ENCODE results near the gene IL4I1. TPM values are rescaled to one million over a fixed set of nuclear protein-coding genes. Genes with fewer than 3 reads are reported as not detected.
A peak's percentile ranks its signal among the peaks of the same experiment; 100 is the strongest.
"Not testable (repeated sequence)": the region's sequence is repeated elsewhere in the genome, so short reads cannot be mapped to it uniquely, and the experiment has no call there.

The IL4I1 gene
- total RNA-seq, 2 experiments from 2014 or later, result 1.4 to 1.7 TPM

DNA sequence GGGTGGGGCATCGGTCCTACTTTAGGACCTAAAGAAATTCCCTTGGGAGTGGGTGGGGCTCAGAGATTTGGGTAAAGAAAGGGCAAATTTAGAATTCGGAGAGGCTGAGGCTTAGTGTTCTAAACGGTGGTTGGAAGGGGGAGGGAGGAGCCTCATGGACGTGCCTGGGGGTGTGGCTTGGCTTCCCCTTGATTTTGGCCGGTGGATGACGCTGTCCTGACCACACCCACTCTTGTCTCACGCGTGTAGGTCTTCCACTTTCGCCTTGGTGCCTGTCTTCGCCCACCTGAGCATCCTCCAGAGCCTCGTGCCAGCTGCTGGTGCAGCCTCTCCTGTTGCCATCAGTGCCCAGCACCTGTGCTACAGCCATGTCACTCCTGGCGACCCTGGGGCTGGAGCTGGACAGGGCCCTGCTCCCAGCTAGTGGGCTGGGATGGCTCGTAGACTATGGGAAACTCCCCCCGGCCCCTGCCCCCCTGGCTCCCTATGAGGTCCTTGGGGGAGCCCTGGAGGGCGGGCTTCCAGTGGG, 33.9 kb upstream of the IL4I1 start:
- Mint-ChIP-seq H3K27ac (peak overlapping the region; percentile 98), H3K9me3 (peaks cover 3% of the 10 kb centered on the region), H3K4me3 (peak overlapping the region; percentile 99), H3K4me1 (peaks cover 41% of the 10 kb centered on the region), H3K36me3 (peaks cover 28% of the 10 kb centered on the region), H3K27me3 (peaks cover 3% of the 10 kb centered on the region)
- POLR2A ChIA-PET, result interaction anchor here (0.8 to 2.8 kb wide), 6 partner anchors 34 to 123 kb away, joined by 3 to 20 read pairs (median 15); partner anchors contain the start of genes AKT1S1, IL4I1, TBC1D17 and VRK3
- DNase-seq (no peak), ATAC-seq (ENCODE audit: low read depth) (no peak)

DNA sequence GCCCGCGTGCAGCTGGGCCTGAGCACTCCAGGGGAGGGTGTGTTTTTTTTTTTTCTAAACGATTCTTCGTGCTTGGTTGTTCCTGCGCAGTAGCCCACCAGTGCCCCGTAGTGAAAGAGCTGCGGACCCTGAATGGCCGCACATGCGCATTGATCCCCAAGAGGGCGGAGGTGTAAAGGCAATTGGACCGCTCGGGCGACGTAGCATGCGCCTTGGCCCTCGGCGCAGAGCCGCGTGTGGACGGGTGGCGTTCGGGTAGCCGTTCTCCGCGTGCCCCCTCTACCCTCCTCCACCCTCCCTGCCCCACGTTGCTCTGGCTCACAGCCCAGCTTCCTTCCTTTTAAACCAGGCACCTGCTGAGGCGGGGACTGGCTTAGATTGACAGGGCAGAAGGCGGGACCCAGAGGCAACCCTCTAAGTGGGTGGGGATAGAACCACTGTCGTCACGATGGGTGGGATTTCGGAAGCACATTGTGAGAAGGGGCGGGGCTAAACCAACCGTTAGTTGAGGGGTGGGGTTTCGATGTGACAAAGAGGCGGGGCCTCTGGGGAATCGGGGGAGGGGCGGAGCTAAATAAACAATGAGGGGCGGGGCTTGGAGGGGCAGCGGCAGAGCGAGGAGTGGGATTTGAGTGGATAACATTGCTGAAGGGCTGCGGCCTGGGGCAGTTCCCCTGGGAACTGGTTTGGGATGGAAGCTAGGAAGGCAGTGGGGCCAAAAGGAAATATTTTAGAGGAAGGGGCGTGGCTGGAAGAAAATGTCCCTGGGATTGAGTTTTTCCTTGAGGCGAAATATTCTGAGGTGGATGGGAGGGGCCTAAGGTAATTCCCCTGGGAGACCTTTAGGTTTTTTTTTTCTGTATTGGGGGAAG, 33.2 kb upstream of the IL4I1 start:
- ATAC-seq (ENCODE audit: low read depth) (peak; percentile 86), DNase-seq (peak; percentile 86)
- Mint-ChIP-seq H3K27ac (peak overlapping the region; percentile 98), H3K27me3 (no peaks in the 10 kb centered on the region), H3K4me1 (peaks cover 44% of the 10 kb centered on the region), H3K9me3 (peaks cover 3% of the 10 kb centered on the region), H3K36me3 (peaks cover 31% of the 10 kb centered on the region), H3K4me3 (peak overlapping the region; percentile 99)
- POLR2A ChIA-PET, result interaction anchor here (0.6 to 2.8 kb wide), 21 partner anchors 11 to 875 kb away, joined by 3 to 20 read pairs (median 7); partner anchors contain the start of genes AKT1S1, AP2A1, IL4I1 and TBC1D17

DNA sequence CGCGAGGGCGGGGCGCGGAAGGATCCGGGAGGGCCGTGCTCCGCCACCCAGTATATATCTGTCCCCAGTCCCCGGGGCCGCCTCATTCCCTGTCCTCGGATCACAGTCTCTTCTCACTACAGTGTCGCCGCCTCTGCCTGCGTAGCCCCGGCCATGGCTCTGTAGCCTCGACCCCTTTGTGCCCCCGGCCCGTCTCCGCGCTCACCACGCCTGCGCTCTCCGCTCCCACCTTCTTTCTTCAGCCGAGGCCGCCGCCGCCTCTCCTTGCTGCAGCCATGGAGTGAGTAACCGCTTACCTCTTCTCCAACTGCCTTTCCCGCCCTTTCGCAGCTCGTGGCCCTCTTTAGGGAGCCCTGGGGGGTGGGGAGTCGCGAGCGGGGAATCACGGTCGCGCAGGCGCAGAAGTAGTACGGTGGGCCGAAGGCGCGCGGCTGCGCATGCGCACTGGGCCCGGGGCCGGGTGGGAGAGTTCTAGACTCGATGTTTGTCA, 32.5 kb upstream of the IL4I1 start, which contains the start of the genes ATF5 and NUP62:
TSS of gene ATF5 (plus strand) at position 85 of the 490 bp plus-strand sequence. CDS start 1,646 bp downstream, outside the sequence.
TSS of gene NUP62 (minus strand) at position 384 of the 490 bp plus-strand sequence. CDS start 19,697 bp downstream, outside the sequence.
- DNase-seq (peak; percentile 98), ATAC-seq (ENCODE audit: low read depth) (peak; percentile 59)
- POLR2A ChIA-PET, result interaction anchor here (0.6 to 2.8 kb wide), 22 partner anchors 11 to 876 kb away, joined by 3 to 20 read pairs (median 6); partner anchors contain the start of genes AKT1S1, AP2A1, IL4I1 and PTOV1
- Mint-ChIP-seq H3K4me1 (peaks cover 44% of the 10 kb centered on the region), H3K4me3 (peak within 1 kb of the TSS; percentile 99), H3K27me3 (no peaks in the 10 kb centered on the region), H3K9me3 (peaks cover 3% of the 10 kb centered on the region), H3K36me3 (peaks cover 31% of the 10 kb centered on the region), H3K27ac (peak within 1 kb of the TSS; percentile 98)

DNA sequence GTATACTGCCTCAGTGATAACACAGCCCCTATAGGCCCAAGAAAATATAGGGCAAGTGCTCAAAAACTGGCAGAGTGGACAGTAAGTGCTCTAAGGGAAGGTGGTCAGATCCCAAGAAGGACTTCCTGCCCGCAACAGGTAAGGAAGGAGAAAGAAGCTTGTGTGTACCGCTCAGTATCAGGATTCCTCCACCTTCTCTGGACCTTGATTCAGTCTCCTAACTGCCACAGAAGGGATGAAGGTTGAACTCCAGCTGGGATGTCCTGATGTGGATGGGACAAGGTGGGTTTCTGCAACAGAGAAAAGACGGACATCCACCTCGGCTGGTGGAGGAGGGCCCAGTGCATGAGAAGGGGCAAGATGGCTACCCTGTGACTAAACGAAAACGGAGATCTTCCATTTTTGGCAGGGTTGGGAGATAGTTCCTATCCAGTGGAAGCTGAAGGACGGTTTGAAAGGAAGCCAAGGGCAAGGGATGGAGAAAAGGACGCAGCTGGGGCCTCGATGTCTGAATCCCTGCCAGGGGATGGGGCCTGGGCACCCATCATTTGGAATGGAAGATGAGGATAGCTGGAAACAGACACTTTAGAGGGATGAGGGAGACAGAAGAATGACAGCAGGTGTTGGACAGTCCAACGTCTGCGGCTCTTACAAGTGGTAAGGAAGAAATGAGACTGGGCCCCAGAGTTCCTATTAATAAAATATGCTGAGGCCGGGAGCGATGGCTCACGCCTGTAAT, 31.0 kb upstream of the IL4I1 start:
- H3K36me3 Mint-ChIP-seq, result peaks cover 29% of the 10 kb centered on the region
- H3K27me3 Mint-ChIP-seq, result no peaks in the 10 kb centered on the region
- DNase-seq (no peak), ATAC-seq (ENCODE audit: low read depth) (no peak)
- peaks cover 3% of the 10 kb centered on the region for H3K9me3 Mint-ChIP-seq
- peak overlapping the region; percentile 96 for H3K27ac Mint-ChIP-seq
- POLR2A ChIA-PET, result interaction anchor here (0.6 to 2.8 kb wide), 5 partner anchors 9 to 420 kb away, joined by 3 to 19 read pairs (median 8); partner anchors contain the start of genes IL4I1, PTOV1, VRK3 and ZNF473
- peaks cover 40% of the 10 kb centered on the region for H3K4me1 Mint-ChIP-seq
- peak overlapping the region; percentile 99 for H3K4me3 Mint-ChIP-seq

DNA sequence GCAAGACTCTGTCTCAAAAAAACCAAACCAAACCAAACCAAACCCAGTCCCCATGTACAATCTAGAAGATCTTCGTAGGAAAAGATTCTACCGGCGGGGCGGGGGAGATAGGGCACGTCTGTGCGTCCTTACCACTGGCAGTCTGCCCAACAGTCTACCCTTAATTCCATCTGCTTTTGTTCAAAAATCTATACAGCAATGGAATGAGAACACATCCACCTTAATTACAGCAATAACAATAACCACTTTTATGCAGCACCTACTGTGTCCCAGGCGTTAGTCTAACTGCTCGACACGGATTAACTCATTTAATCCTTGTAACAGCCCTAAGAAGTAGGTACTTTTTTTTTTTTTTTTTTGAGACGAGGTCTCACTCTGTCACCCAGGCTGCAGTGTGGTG, 29.8 kb upstream of the IL4I1 start:
- H3K27me3 Mint-ChIP-seq, result no peaks in the 10 kb centered on the region
- H3K4me3 Mint-ChIP-seq, result no peak overlapping the region
- peaks cover 39% of the 10 kb centered on the region for H3K4me1 Mint-ChIP-seq
- H3K9me3 Mint-ChIP-seq, result no peaks in the 10 kb centered on the region
- ATAC-seq (ENCODE audit: low read depth) (no peak), DNase-seq (no peak)
- H3K27ac Mint-ChIP-seq, result no peak overlapping the region
- POLR2A ChIA-PET, result no interaction called here
- peaks cover 27% of the 10 kb centered on the region for H3K36me3 Mint-ChIP-seq

DNA sequence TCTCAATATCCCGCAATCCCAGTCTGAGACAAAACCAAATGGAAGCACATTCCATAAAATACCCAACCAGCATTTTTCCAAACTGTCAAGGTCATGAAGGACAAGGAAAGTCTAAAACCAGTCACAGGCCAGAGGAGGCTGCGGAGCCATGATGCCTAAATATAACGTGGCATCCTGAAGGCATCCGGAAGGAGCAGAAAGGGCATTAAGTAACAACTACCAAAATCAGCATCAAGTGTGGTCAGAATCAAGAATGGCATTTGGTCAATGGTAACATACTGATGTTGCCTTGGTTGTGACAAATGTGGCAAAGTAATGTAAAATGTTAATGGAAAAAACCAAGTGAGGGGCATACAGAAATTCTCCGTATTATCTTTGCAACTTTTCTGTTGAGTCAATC, 28.8 kb upstream of the IL4I1 start:
- Mint-ChIP-seq H3K27me3 (no peaks in the 10 kb centered on the region), H3K36me3 (peaks cover 26% of the 10 kb centered on the region), H3K27ac (peak overlapping the region; percentile 48), H3K4me3 (no peak overlapping the region), H3K9me3 (no peaks in the 10 kb centered on the region), H3K4me1 (peaks cover 39% of the 10 kb centered on the region)
- DNase-seq (no peak), ATAC-seq (ENCODE audit: low read depth) (no peak)
- POLR2A ChIA-PET, result interaction anchor here (0.7 kb wide), 1 partner anchor 10 kb away, joined by 8 read pairs; no protein-coding TSS in a partner anchor

DNA sequence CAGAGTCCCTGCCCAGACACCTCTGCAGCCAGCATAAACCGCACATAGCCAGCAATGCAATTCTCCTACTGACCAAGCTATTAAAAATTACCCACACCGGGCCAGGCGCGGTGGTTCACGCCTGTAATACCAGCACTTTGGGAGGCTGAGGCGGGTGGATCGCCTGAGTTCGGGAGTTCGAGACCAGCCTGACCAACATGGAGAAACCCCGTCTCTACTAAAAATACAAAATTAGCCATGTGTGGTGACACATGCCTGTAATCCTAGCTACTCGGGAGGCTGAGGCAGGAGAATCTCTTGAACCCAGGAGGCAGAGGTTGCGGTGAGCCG, 28.2 kb upstream of the IL4I1 start:
- not testable (repeated sequence) for DNase-seq; H3K27ac Mint-ChIP-seq; H3K9me3 Mint-ChIP-seq; ATAC-seq (ENCODE audit: low read depth); H3K27me3 Mint-ChIP-seq; H3K4me3 Mint-ChIP-seq
- peaks cover 35% of the 10 kb centered on the region for H3K4me1 Mint-ChIP-seq
- H3K36me3 Mint-ChIP-seq, result peaks cover 24% of the 10 kb centered on the region
- POLR2A ChIA-PET, result interaction anchor here (0.5 kb wide), 1 partner anchor 158 kb away, joined by 3 read pairs; the partner anchor contains the start of gene AP2A1

DNA sequence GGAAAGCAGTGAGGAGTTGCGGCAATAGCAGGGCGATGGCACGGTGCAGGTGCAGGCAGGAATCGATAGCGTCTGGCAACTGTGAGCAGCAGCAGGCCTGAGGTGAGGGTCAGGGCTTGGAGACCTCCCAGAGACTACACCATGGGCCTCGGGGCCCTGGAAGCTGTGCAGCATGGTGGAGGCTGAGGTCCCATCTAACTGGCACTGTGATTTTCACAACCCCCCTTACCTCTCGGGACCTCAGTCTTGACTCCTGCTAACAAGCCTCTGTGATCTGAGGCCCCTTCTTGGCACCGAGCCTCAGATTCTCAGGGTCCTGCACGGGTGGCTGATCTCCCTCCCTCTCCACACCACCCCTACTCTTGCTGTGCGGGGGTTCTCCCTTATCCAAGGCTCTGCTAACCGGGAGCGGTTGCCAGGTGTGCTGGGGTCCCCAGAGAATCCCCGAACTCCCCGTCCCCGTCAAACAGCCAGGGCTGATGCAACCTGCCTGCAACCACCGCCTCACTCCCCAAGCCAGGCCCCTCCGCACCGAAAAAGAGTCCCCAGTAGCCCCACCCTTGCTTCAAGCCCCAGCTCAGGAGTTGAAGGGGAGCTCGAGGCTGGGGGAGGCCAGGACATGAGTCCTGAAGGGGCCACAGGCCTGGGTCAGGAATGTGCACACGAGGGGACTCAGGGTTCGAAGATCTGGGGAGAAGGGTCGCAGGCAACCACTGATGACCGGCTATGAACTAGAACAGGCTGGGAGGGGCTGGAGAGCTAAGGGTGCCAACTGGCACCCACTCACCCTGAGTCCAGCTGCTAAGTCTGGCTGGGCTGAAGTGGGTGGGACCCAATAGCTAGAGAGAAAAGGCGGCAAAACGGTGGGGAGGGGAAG, 27.6 kb upstream of the IL4I1 start:
- peaks cover 37% of the 10 kb centered on the region for H3K4me1 Mint-ChIP-seq
- H3K27ac Mint-ChIP-seq, result no peak overlapping the region
- H3K4me3 Mint-ChIP-seq, result no peak overlapping the region
- no peak for ATAC-seq (ENCODE audit: low read depth)
- no peaks in the 10 kb centered on the region for H3K27me3 Mint-ChIP-seq
- H3K9me3 Mint-ChIP-seq, result no peaks in the 10 kb centered on the region
- DNase-seq, result no peak
- H3K36me3 Mint-ChIP-seq, result peaks cover 26% of the 10 kb centered on the region
- POLR2A ChIA-PET, result interaction anchor here (0.5 kb wide), 1 partner anchor 157 kb away, joined by 3 read pairs; the partner anchor contains the start of gene AP2A1

DNA sequence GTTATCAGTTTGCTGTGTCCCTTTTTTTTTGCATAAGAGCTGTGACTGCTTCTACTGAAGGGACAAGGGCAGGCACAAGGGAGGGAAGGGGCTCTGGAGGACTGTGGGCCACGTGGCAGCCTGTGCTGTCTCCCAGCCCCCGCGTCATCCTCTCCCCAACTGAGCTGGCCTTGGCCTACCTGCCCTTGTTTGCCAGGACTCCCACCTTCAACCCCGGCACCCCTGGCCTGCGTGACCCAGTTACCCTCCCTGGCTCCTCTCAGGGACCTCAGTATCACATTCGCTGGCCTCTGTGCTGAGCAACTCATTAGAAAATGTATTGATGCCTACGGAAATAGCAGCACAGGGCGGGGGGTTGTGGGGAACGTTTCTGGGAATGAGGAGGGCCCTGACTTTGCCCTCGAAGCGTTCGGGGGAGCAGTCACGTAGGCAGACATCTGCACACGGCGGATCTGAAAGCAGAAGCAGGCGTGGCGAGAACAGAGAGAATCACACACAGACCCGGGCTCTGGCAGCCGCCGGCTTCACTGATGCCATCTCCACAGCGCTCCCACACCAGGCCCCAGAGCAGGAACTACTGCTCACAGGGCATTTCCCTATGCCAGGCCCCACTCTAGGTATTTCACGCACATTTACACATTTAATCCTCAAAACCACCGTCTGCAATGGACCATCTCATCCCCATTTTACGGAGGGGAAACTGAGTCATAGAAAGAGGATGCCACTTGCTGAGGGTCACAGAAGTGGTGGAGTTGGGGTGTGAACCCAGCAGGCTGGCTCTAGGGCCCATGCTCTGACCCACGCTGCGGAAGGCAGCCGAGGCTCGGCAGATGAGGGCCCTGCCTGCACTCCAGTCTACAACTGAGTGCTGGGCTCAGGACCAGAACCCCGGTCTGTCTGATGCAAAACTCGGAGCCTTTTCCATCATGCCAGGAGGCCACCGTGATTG, 26.6 kb upstream of the IL4I1 start:
- peaks cover 34% of the 10 kb centered on the region for H3K4me1 Mint-ChIP-seq
- no peaks in the 10 kb centered on the region for H3K27me3 Mint-ChIP-seq
- DNase-seq (no peak), ATAC-seq (ENCODE audit: low read depth) (no peak)
- H3K36me3 Mint-ChIP-seq, result peaks cover 25% of the 10 kb centered on the region
- POLR2A ChIA-PET, result interaction anchor here (0.6 kb wide), 1 partner anchor 1414 kb away, joined by 3 read pairs; no protein-coding TSS in a partner anchor
- no peak overlapping the region for H3K27ac Mint-ChIP-seq
- H3K9me3 Mint-ChIP-seq, result no peaks in the 10 kb centered on the region
- no peak overlapping the region for H3K4me3 Mint-ChIP-seq

DNA sequence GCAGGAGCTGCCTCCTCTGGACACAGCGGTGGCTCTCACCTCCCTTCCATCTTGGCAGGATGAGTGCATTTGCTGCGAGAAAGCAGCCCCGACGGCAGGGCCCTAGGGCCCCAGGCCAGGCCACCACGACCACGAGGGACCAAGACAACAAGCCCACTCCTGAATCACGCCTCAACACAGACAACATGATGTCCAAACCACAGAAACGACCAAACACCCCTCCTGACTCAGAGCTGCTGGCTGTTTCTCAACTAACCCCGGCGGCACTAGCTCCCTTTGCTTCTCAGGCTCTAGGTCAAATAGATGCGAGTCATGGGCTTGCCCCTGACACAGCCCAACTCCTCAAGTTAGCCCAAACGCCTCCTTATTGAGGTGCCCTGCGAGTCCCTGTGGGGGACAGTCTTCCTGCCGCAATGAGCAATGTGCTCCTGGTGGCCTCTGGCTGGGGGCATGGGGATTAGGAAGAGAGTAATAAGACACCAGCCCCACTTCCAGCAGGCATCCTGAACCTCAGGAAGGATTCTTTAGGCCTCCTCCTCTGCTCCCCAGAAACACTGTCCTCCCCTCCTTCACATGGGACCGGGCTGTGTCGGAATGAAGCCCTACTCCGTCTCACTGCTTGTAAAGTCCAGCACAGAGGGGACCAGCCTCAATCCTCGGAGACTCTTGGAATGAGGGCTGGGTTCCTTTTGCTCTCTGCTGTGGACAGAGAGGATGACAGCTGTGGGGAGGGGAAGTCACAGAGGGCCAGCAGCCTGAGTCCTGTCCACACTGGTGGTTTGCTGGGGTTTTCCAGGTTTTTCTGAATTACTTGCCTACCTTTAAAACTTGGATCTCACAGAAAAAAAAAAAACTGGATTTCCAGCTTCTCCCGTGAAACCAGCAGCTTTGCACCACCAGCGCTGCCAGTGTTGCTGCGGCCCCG, 25.4 kb upstream of the IL4I1 start:
- POLR2A ChIA-PET, result interaction anchor here (0.8 kb wide), 1 partner anchor 11 kb away, joined by 3 read pairs; no protein-coding TSS in a partner anchor
- H3K4me3 Mint-ChIP-seq, result no peak overlapping the region
- ATAC-seq (ENCODE audit: low read depth) (no peak), DNase-seq (no peak)
- peaks cover 27% of the 10 kb centered on the region for H3K36me3 Mint-ChIP-seq
- H3K4me1 Mint-ChIP-seq, result peaks cover 28% of the 10 kb centered on the region
- no peaks in the 10 kb centered on the region for H3K27me3 Mint-ChIP-seq
- H3K27ac Mint-ChIP-seq, result no peak overlapping the region
- H3K9me3 Mint-ChIP-seq, result no peaks in the 10 kb centered on the region

All from activated naive CD8-positive, alpha-beta T cell treated with anti-CD3 and anti-CD28 coated beads, Interleukin-2, amount 10 ng/mL, durations not matched to agents 7 days and 5 days (primary cell).